Activated CD4-positive, alpha-beta T cell treated with anti-CD3 and anti-CD28 coated beads, Interleukin-2, amount 10 ng/mL, durations not matched to agents 7 days and 5 days (primary cell): Measurements from ENCODE around the gene SFN. TPM values are rescaled to one million over a fixed set of nuclear protein-coding genes. Genes with fewer than 3 reads are reported as not detected.
"Not testable (repeated sequence)": the region's sequence is repeated elsewhere in the genome, so short reads cannot be mapped to it uniquely, and the experiment has no call there.

Experiments
- CTCF ChIA-PET: fragments of 350-600 bp; sonication (Branson Sonifier 250); formaldehyde crosslinking; loops from one replicate; lab custom pipeline; 2021; ENCODE audit warnings: antibody characterized with exemption; lab: Charles Lee
- POLR2A ChIA-PET: fragments of 350-600 bp; sonication (Branson Sonifier 250); formaldehyde crosslinking; loops from one replicate; lab custom pipeline; 2021; ENCODE audit warnings: antibody characterized with exemption; lab: Charles Lee
- DNase-seq: peaks from one replicate; pipeline ENCODE4 v3.0.0-alpha.2; 2020
- H3K27ac Mint-ChIP-seq: one replicate; pipeline ENCODE4 v1.8.0; 2021; ENCODE audit warnings: mild to moderate bottlenecking, moderate library complexity, mixed read lengths
- H3K27me3 Mint-ChIP-seq: one replicate; pipeline ENCODE4 v1.8.0; 2021; ENCODE audit warnings: mixed read lengths
- H3K36me3 Mint-ChIP-seq: one replicate; pipeline ENCODE4 v1.8.0; 2021; ENCODE audit warnings: low read depth, mixed read lengths
- H3K4me1 Mint-ChIP-seq: one replicate; pipeline ENCODE4 v1.8.0; 2021; ENCODE audit warnings: mixed read lengths
- H3K4me3 Mint-ChIP-seq: one replicate; pipeline ENCODE4 v1.8.0; 2021; ENCODE audit warnings: mild to moderate bottlenecking, moderate library complexity, mixed read lengths
- H3K9me3 Mint-ChIP-seq: one replicate; pipeline ENCODE4 v1.8.0; 2021; ENCODE audit warnings: mixed read lengths
- total RNA-seq, 2 experiments: library from RNA; stranded (reverse); gene quantifications; one replicate each; pipeline ENCODE4 v1.2.3, GENCODE V29; 2021

Gene SFN
- total RNA-seq, 2 experiments from 2014 or later: 2.4 to 3.0 TPM

- no peak overlapping the region for H3K4me3 Mint-ChIP-seq
- ChIA-PET POLR2A (no interaction called here), CTCF (interaction anchor here (1.2 to 1.5 kb wide), 6 partner anchors 18 to 67 kb away, joined by 3 to 7 read pairs (median 4); partner anchors contain the start of gene GPATCH3)
- H3K36me3 Mint-ChIP-seq: peaks cover 15% of the 10 kb centered on the region
- DNase-seq: no peak
- no peaks in the 10 kb centered on the region for H3K27me3 Mint-ChIP-seq
- H3K9me3 Mint-ChIP-seq: no peaks in the 10 kb centered on the region
- H3K4me1 Mint-ChIP-seq: peaks cover 10% of the 10 kb centered on the region
- no peak overlapping the region for H3K27ac Mint-ChIP-seq
These were observed 5.4 kb upstream of the SFN start for GRCh38 chr1:26857473-26858060.

GRCh38 chr1:26858160-26858559, 4.8 kb upstream of the SFN start:
- peaks cover 16% of the 10 kb centered on the region for H3K4me1 Mint-ChIP-seq
- peaks cover 9% of the 10 kb centered on the region for H3K36me3 Mint-ChIP-seq
- ChIA-PET CTCF (interaction anchor here (0.5 to 1.6 kb wide), 10 partner anchors 13 to 276 kb away, joined by 3 to 10 read pairs (median 3); no protein-coding TSS in a partner anchor), POLR2A (interaction anchor here (0.8 kb wide), 1 partner anchor 9 kb away, joined by 3 read pairs; no protein-coding TSS in a partner anchor)
- H3K4me3 Mint-ChIP-seq: no peak overlapping the region
- DNase-seq: no peak
- H3K27me3 Mint-ChIP-seq: no peaks in the 10 kb centered on the region
- no peak overlapping the region for H3K27ac Mint-ChIP-seq
- no peaks in the 10 kb centered on the region for H3K9me3 Mint-ChIP-seq

DNA sequence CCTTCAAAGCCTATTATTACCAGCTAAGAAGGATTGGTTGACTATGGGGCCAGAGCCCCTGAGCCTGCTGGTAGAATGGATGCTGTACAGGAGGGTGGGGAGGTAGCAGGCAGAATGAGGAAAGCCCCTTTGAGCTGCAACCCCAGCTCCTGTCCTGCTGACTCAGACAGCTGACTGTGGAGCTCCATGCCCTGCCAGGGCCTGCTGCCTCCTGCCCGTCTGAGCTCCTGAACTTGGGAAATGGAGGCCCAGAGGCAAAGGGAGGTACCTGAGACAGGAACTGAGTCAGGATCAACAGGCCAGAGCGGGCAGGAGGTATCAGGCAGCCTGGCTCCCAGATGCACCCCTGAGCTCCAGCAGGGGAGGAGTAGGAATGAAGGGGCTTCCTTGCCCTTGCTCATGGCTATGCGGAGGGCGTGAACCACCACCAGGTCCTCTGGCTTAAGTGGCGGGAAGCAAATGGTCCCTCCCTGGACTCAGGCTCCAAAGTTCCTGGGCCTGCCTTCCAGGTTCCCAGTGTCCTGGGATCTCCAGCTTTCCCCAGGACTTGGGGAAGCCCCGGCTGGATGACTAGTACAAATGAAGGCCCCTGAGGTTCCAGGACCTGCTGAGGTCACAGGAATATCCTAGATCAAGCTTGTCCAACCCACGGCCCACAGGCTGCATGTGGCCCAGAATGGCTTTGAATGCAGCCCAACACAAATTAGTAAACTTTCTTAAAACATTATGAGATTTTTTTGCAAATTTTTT, 3.9 kb upstream of the SFN start:
- H3K27me3 Mint-ChIP-seq: no peaks in the 10 kb centered on the region
- H3K9me3 Mint-ChIP-seq: no peaks in the 10 kb centered on the region
- no peak overlapping the region for H3K27ac Mint-ChIP-seq
- H3K4me3 Mint-ChIP-seq: no peak overlapping the region
- H3K4me1 Mint-ChIP-seq: peaks cover 23% of the 10 kb centered on the region
- H3K36me3 Mint-ChIP-seq: peaks cover 4% of the 10 kb centered on the region
- ChIA-PET POLR2A (interaction anchor here (0.8 kb wide), 1 partner anchor 10 kb away, joined by 3 read pairs; no protein-coding TSS in a partner anchor), CTCF (interaction anchor here (0.5 to 1.6 kb wide), 12 partner anchors 9 to 290 kb away, joined by 3 to 10 read pairs (median 4); no protein-coding TSS in a partner anchor)
- no peak for DNase-seq

DNA sequence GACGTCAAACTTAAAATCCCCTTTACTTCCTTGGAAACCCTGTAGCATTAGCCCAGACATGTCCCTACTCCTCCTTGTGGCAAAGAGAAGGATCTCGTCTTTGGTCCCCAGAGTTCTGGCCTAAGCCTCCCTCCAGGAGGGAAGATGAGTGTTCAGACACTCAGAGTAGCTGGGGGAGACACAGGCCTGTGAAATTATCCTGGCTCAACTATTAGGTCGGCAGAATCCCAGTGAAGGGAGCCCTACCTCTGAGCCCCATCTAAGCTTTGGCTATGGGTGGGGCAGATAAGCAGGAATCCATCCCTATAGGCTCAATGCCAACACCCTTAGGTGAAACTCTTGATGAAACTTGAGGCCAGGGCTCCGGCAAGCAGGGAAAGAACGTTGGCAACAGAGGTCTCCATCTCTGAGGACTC, 1.7 kb upstream of the SFN start:
- Mint-ChIP-seq H3K36me3 (no peaks in the 10 kb centered on the region), H3K27ac (no peak overlapping the region), H3K9me3 (no peaks in the 10 kb centered on the region), H3K27me3 (no peaks in the 10 kb centered on the region), H3K4me3 (no peak overlapping the region), H3K4me1 (peaks cover 34% of the 10 kb centered on the region)
- POLR2A ChIA-PET: no interaction called here
- no peak for DNase-seq
- CTCF ChIA-PET: interaction anchor here (0.5 to 2.2 kb wide), 7 partner anchors 10 to 259 kb away, joined by 3 to 6 read pairs (median 3); no protein-coding TSS in a partner anchor

DNA sequence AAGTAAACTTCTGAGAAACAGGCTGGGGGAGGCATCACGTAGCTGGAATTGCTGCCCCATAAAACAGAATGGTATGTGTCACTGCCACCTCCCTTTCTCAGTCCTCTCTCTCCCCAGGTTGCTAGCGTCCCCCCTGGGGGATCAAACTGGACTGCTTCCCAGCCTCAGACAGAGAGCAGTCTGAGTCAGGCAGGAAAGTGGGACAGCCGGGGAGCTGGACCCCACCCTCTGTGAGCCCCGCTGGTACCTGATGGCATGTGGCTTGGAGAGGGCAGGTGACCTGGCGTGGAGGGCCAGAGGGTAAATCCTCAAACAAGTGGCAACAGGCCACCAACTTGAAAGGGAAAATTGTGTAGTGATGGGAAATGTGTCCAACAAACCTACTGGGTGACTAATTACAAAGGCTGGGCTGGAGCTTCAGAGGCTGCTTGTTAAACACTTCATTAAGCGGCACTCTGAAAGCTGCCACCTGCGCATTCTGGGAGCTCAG, 1.0 kb upstream of the SFN start:
- Mint-ChIP-seq H3K9me3 (no peaks in the 10 kb centered on the region), H3K4me1 (peaks cover 34% of the 10 kb centered on the region), H3K36me3 (no peaks in the 10 kb centered on the region), H3K27ac (peak overlapping the region; percentile 81), H3K27me3 (no peaks in the 10 kb centered on the region), H3K4me3 (no peak overlapping the region)
- ChIA-PET POLR2A (no interaction called here), CTCF (interaction anchor here (0.5 to 2.2 kb wide), 7 partner anchors 9 to 361 kb away, joined by 3 to 6 read pairs (median 3); no protein-coding TSS in a partner anchor)
- DNase-seq: no peak

DNA sequence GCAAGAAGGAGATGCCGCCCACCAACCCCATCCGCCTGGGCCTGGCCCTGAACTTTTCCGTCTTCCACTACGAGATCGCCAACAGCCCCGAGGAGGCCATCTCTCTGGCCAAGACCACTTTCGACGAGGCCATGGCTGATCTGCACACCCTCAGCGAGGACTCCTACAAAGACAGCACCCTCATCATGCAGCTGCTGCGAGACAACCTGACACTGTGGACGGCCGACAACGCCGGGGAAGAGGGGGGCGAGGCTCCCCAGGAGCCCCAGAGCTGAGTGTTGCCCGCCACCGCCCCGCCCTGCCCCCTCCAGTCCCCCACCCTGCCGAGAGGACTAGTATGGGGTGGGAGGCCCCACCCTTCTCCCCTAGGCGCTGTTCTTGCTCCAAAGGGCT, 732 bp downstream of the SFN start:
- POLR2A ChIA-PET: interaction anchor here (1.7 kb wide), 1 partner anchor 30 kb away, joined by 8 read pairs; no protein-coding TSS in a partner anchor
- Mint-ChIP-seq H3K27ac (peak overlapping the region; percentile 93), H3K4me1 (peaks cover 34% of the 10 kb centered on the region), H3K27me3 (no peaks in the 10 kb centered on the region), H3K4me3 (peak overlapping the region; percentile 82), H3K9me3 (no peaks in the 10 kb centered on the region), H3K36me3 (no peaks in the 10 kb centered on the region)
- DNase-seq: no peak
- CTCF ChIA-PET: interaction anchor here (0.8 to 1.3 kb wide), 2 partner anchors 37 to 39 kb away, joined by 3 to 5 read pairs; partner anchors contain the start of gene GPATCH3

GRCh38 chr1:26864610-26865480, 1.9 kb downstream of the SFN start:
- peak overlapping the region; percentile 93 for H3K27ac Mint-ChIP-seq
- peak overlapping the region; percentile 82 for H3K4me3 Mint-ChIP-seq
- peaks cover 34% of the 10 kb centered on the region for H3K4me1 Mint-ChIP-seq
- POLR2A ChIA-PET: interaction anchor here (0.8 to 1.7 kb wide), 8 partner anchors 9 to 172 kb away, joined by 3 to 11 read pairs (median 4); partner anchors contain the start of genes GPN2 and PIGV
- CTCF ChIA-PET: interaction anchor here (0.6 to 2.7 kb wide), 9 partner anchors 9 to 669 kb away, joined by 3 to 8 read pairs (median 4); partner anchors contain the start of gene ZDHHC18
- H3K9me3 Mint-ChIP-seq: no peaks in the 10 kb centered on the region
- H3K36me3 Mint-ChIP-seq: no peaks in the 10 kb centered on the region
- DNase-seq: peak; percentile 96
- no peaks in the 10 kb centered on the region for H3K27me3 Mint-ChIP-seq

GRCh38 chr1:26873097-26873496, 10.1 kb downstream of the SFN start:
- DNase-seq, H3K36me3 Mint-ChIP-seq, H3K4me1 Mint-ChIP-seq, H3K27me3 Mint-ChIP-seq, H3K9me3 Mint-ChIP-seq, H3K4me3 Mint-ChIP-seq, POLR2A ChIA-PET: not testable (repeated sequence)
- H3K27ac Mint-ChIP-seq: peak overlapping the region; percentile 62
- CTCF ChIA-PET: interaction anchor here (0.6 to 1.2 kb wide), 5 partner anchors 15 to 1397 kb away, joined by 3 to 5 read pairs (median 3); no protein-coding TSS in a partner anchor

DNA sequence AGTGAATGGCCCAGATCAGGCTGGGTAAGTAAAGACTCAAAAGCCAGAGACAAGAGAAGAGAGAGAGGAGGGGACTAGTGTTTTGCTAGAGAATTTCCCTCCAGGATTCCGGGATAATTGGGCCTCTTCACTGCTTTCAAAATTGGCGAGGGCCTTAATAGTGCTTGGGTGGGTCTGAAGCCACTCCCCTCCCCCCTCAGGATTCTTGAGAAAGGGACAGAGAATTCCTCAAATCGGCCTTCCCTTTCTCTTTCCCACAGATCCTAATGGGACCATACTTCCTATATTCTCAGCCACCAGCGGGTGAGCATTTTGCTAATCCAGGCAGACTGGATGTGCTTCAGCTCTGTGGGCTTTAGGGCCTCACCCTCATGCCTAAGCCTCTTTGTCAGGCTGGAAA, 11.9 kb downstream of the SFN start:
- Mint-ChIP-seq H3K27me3 (no peaks in the 10 kb centered on the region), H3K9me3 (no peaks in the 10 kb centered on the region), H3K4me1 (no peaks in the 10 kb centered on the region), H3K36me3 (peaks cover 9% of the 10 kb centered on the region), H3K27ac (no peak overlapping the region), H3K4me3 (no peak overlapping the region)
- no peak for DNase-seq
- POLR2A ChIA-PET: interaction anchor here (0.8 kb wide), 1 partner anchor 15 kb away, joined by 5 read pairs; the partner anchor contains the start of gene GPN2
- CTCF ChIA-PET: interaction anchor here (1.4 kb wide), 1 partner anchor 20 kb away, joined by 4 read pairs; no protein-coding TSS in a partner anchor

DNA sequence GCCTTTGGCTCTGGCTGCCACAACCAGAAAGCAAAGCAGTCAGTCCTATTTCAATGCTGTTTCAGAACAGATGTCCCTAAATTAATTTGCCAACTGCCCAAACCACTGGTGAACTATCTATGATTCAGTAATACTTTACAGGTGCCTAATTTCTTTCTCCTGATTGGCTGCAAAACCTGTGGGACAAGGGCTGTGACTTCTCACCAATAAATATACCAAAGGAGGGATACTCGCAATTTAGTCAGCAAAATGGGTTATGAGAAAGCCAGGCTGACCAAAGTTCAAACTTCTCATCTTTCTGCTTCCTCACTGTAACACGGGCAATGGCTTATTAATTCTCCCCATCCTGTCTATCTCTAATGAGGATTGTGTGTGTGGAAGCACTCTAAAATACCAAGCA, 14.4 kb downstream of the SFN start:
- CTCF ChIA-PET: interaction anchor here (2.1 to 2.5 kb wide), 2 partner anchors 9 to 10 kb away, joined by 10 read pairs; no protein-coding TSS in a partner anchor

GRCh38 chr1:26879793-26880192, 16.8 kb downstream of the SFN start:
- Mint-ChIP-seq H3K4me1 (peaks cover 5% of the 10 kb centered on the region), H3K27ac (no peak overlapping the region), H3K36me3 (peaks cover 35% of the 10 kb centered on the region), H3K27me3 (no peaks in the 10 kb centered on the region), H3K4me3 (no peak overlapping the region), H3K9me3 (no peaks in the 10 kb centered on the region)
- DNase-seq: no peak
- POLR2A ChIA-PET: interaction anchor here (0.6 kb wide), 1 partner anchor 21 kb away, joined by 3 read pairs; the partner anchor contains the start of gene GPATCH3
- CTCF ChIA-PET: no interaction called here

More for the DNA sequence above, 14.4 kb downstream of the SFN start:
- H3K9me3 Mint-ChIP-seq: no peaks in the 10 kb centered on the region
- H3K27ac Mint-ChIP-seq: no peak overlapping the region
- H3K4me1 Mint-ChIP-seq: no peaks in the 10 kb centered on the region
- no peak overlapping the region for H3K4me3 Mint-ChIP-seq
- DNase-seq: no peak
- H3K36me3 Mint-ChIP-seq: peaks cover 16% of the 10 kb centered on the region
- no peaks in the 10 kb centered on the region for H3K27me3 Mint-ChIP-seq
- POLR2A ChIA-PET: no interaction called here
